ENCODE results near the gene SUPT16H. TPM values are rescaled to one million over a fixed set of nuclear protein-coding genes. Genes with fewer than 3 reads are reported as not detected.

Gene SUPT16H
- total and polyA plus RNA-seq, 2 experiments from 2014 or later: 187 to 268 TPM

- no peak overlapping the region for H3K27ac Mint-ChIP-seq
- no peaks in the 10 kb centered on the region for H3K27me3 Mint-ChIP-seq (ENCODE audit: insufficient read depth, low read depth, poor library complexity)
- no peaks in the 10 kb centered on the region for H3K9me3 Mint-ChIP-seq
- peaks cover 93% of the 10 kb centered on the region for H3K36me3 Mint-ChIP-seq (ENCODE audit: low read depth)
- Histone ChIP-seq H3K9me2 (ENCODE audit: insufficient read depth) (no peaks in the 10 kb centered on the region), H2AFZ (no peak overlapping the region), H3K79me2 (replicated peaks; ENCODE audit: insufficient read depth) (peaks cover 4% of the 10 kb centered on the region; the same call in 1 of the 2 replicates), H3K27ac (ENCODE audit: low read depth) (no peak overlapping the region), H3K4me1 (ENCODE audit: insufficient read depth) (no peaks in the 10 kb centered on the region), H3F3A (replicated peaks; ENCODE audit: low read depth) (peaks cover 4% of the 10 kb centered on the region; the same call in 1 of the 2 replicates), H3K36me3 (ENCODE audit: insufficient read depth) (peaks cover 96% of the 10 kb centered on the region), H3K4me3 (no peak overlapping the region), H3K4me2 (no peak overlapping the region), H3K27me3 (ENCODE audit: insufficient read depth) (no peaks in the 10 kb centered on the region), H4K20me1 (replicated peaks; ENCODE audit: insufficient read depth) (peaks cover 4% of the 10 kb centered on the region; the same call in 1 of the 2 replicates)
- ATAC-seq: no peak
- no peaks in the 10 kb centered on the region for H3K4me1 Mint-ChIP-seq
- no peak for DNase-seq (ENCODE audit: low spot score)
- TF ChIP-seq REST (IDR thresholded peaks at IDR 0.05; ENCODE audit: unreplicated experiment) (no peak), NANOG (IDR thresholded peaks at IDR 0.05; ENCODE audit: borderline replicate concordance) (no peak), CTCF (conservative IDR thresholded peaks at IDR 0.05; ENCODE audit: low read depth in 2 of 2) (no peak), ZNF114 (CRISPR knock-in tag; IDR thresholded peaks at IDR 0.05) (no peak), JUNB (IDR thresholded peaks at IDR 0.05; ENCODE audit: unreplicated experiment) (no peak), EZH2 (IDR thresholded peaks at IDR 0.05; ENCODE audit: low read depth, unreplicated experiment) (no peak), ETS1 (IDR thresholded peaks at IDR 0.05) (no peak), ZNF462 (CRISPR knock-in tag; IDR thresholded peaks at IDR 0.05) (no peak), EZH2phosphoT487 (IDR thresholded peaks at IDR 0.05; ENCODE audit: unreplicated experiment) (no peak), STAT1 (IDR thresholded peaks at IDR 0.05; ENCODE audit: unreplicated experiment) (no peak), CREB1 (CRISPR knock-in tag; IDR thresholded peaks at IDR 0.05; ENCODE audit: low read depth) (no peak), POLR2AphosphoS5 (IDR thresholded peaks at IDR 0.05; ENCODE audit: low read depth) (no peak), ZNF331 (CRISPR knock-in tag; IDR thresholded peaks at IDR 0.05; ENCODE audit: low read depth) (no peak)
- H3K4me3 Mint-ChIP-seq: no peak overlapping the region
Measured at GRCh38 chr14:21367582-21368144, 16.2 kb downstream of the SUPT16H start.

All from GM23338 (cell line).